MCF 10A (cell line): ENCODE data around the gene ITGAE. TPM values are rescaled to one million over a fixed set of nuclear protein-coding genes. Genes with fewer than 3 reads are reported as not detected.

Experiments used
- Bru-seq: library from RNA; stranded (reverse); fragments of 400-500 nt; gene quantifications from one replicate; lab custom pipeline; 2021; lab: Mats Ljungman, UMichigan
- BruChase-seq, 2 experiments: library from RNA; stranded (reverse); fragments of 400-500 nt; gene quantifications; one replicate each; lab custom pipeline; 2021; lab: Mats Ljungman, UMichigan
- BruUV-seq: library from RNA; stranded (reverse); fragments of 400-500 nt; replicated peaks from 2 replicates; lab custom pipeline; 2021; lab: Mats Ljungman, UMichigan
- CTCF ChIA-PET: fragments of 300-600 bp; sonication (Branson Sonifier 250); formaldehyde crosslinking; extraction: SDS; loops from one replicate; lab custom pipeline; 2021; ENCODE audit warnings: antibody characterized with exemption, inconsistent platforms; lab: Yijun Ruan, JAX
- POLR2A ChIA-PET: fragments of 300-600, 350-650 bp; sonication (Branson Sonifier 250); formaldehyde crosslinking; extraction: SDS; loops from one replicate; lab custom pipeline; 2020; ENCODE audit warnings: antibody characterized with exemption, inconsistent platforms; lab: Yijun Ruan, JAX
- DNase-seq: peaks from one replicate; pipeline ENCODE4 v3.0.0-alpha.2; 2018; ENCODE audit not compliant: unreplicated experiment
- H3K27ac Mint-ChIP-seq: one replicate; pipeline ENCODE4 v1.8.0; 2022; ENCODE audit warnings: mild to moderate bottlenecking, low read depth, mixed read lengths; ENCODE audit not compliant: unreplicated experiment
- H3K27me3 Mint-ChIP-seq: one replicate; pipeline ENCODE4 v1.8.0; 2022; ENCODE audit warnings: mixed read lengths; ENCODE audit not compliant: insufficient read depth, unreplicated experiment
- H3K36me3 Mint-ChIP-seq: one replicate; pipeline ENCODE4 v1.8.0; 2022; ENCODE audit warnings: mild to moderate bottlenecking, moderate library complexity, mixed read lengths; ENCODE audit not compliant: insufficient read depth, unreplicated experiment
- H3K4me1 Mint-ChIP-seq: one replicate; pipeline ENCODE4 v1.8.0; 2022; ENCODE audit warnings: mixed read lengths; ENCODE audit not compliant: insufficient read depth, unreplicated experiment
- H3K4me3 Mint-ChIP-seq: one replicate; pipeline ENCODE4 v1.8.0; 2022; ENCODE audit warnings: mild to moderate bottlenecking, moderate library complexity, mixed read lengths; ENCODE audit not compliant: unreplicated experiment
- H3K9me3 Mint-ChIP-seq: one replicate; pipeline ENCODE4 v1.8.0; 2022; ENCODE audit warnings: mixed read lengths; ENCODE audit not compliant: unreplicated experiment
- CTCF ChIP-seq: fragments of 200-600 bp; IDR thresholded peaks from one replicate; pipeline ENCODE4 v1.8.0; 2022; ENCODE audit warnings: antibody characterized with exemption, mild to moderate bottlenecking; ENCODE audit not compliant: unreplicated experiment
- intact Hi-C: fragments of 100-400 bp; cut with micrococcal nuclease; formaldehyde crosslinking; loops from 2 replicates; pipeline ENCODE4 v1.14.1; 2022
- long read RNA-seq: library from polyadenylated mRNA; stranded (forward); transcript quantifications from one replicate; pipeline ENCODE4 v2.0.0, GENCODE V29; 2022
- total RNA-seq: library from RNA; stranded (reverse); gene quantifications from 2 replicates; pipeline ENCODE4 v1.2.3, GENCODE V29; 2022

The ITGAE gene, protein sequence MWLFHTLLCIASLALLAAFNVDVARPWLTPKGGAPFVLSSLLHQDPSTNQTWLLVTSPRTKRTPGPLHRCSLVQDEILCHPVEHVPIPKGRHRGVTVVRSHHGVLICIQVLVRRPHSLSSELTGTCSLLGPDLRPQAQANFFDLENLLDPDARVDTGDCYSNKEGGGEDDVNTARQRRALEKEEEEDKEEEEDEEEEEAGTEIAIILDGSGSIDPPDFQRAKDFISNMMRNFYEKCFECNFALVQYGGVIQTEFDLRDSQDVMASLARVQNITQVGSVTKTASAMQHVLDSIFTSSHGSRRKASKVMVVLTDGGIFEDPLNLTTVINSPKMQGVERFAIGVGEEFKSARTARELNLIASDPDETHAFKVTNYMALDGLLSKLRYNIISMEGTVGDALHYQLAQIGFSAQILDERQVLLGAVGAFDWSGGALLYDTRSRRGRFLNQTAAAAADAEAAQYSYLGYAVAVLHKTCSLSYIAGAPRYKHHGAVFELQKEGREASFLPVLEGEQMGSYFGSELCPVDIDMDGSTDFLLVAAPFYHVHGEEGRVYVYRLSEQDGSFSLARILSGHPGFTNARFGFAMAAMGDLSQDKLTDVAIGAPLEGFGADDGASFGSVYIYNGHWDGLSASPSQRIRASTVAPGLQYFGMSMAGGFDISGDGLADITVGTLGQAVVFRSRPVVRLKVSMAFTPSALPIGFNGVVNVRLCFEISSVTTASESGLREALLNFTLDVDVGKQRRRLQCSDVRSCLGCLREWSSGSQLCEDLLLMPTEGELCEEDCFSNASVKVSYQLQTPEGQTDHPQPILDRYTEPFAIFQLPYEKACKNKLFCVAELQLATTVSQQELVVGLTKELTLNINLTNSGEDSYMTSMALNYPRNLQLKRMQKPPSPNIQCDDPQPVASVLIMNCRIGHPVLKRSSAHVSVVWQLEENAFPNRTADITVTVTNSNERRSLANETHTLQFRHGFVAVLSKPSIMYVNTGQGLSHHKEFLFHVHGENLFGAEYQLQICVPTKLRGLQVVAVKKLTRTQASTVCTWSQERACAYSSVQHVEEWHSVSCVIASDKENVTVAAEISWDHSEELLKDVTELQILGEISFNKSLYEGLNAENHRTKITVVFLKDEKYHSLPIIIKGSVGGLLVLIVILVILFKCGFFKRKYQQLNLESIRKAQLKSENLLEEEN
- total RNA-seq (23.8 and 26.6 TPM in 2 replicates), Bru-seq, nascent RNA (percentile 33 among the genes with signal in this experiment), BruChase-seq, experiment 1, labeled RNA remaining after a 6-hour chase (percentile 32 among the genes with signal in this experiment), BruChase-seq, experiment 2, labeled RNA remaining after a 2-hour chase (percentile 33 among the genes with signal in this experiment)
- long read RNA-seq, transcript ITGAE-202 (5 exons, 721 nt) = minor isoform, 10 of 68 reads
- long read RNA-seq, transcript ITGAE-207 (4 exons, 672 nt) = major isoform, 46 of 68 reads
- long read RNA-seq, partial matches to known transcripts = 3 of 68 reads
- long read RNA-seq, other reads (novel, unspliced or antisense) = 6 of 68 reads

- ChIA-PET POLR2A (no interaction called here), CTCF (interaction anchor here (0.7 to 0.9 kb wide), 2 partner anchors 26 to 65 kb away, joined by 3 read pairs; no protein-coding TSS in a partner anchor)
- Mint-ChIP-seq H3K4me3 (no peak within 1 kb of the TSS), H3K9me3 (no peaks in the 10 kb centered on the region), H3K36me3 (peaks cover 7% of the 10 kb centered on the region), H3K27me3 (no peaks in the 10 kb centered on the region), H3K27ac (peak within 1 kb of the TSS; percentile 64), H3K4me1 (no peaks in the 10 kb centered on the region)
- DNase-seq = no peak
- intact Hi-C loops = no loop called here
- BruUV-seq = no TSS peak
- TF ChIP-seq CTCF = no peak
Observed at GRCh38 chr17:3800362-3801271, at the start of gene ITGAE. TSS of gene ITGAE (minus strand) at chr17:3801188. CDS start at chr17:3801144, 44 bp downstream.

GRCh38 chr17:3848229-3848835 lies 47.3 kb upstream of the ITGAE start:
- Mint-ChIP-seq H3K27ac (no peak overlapping the region), H3K4me3 (no peak overlapping the region), H3K36me3 (peaks cover 19% of the 10 kb centered on the region), H3K4me1 (peaks cover 14% of the 10 kb centered on the region), H3K27me3 (peaks cover 19% of the 10 kb centered on the region), H3K9me3 (no peaks in the 10 kb centered on the region)
- DNase-seq = no peak
- intact Hi-C loops = loop anchor here (5.0 kb wide), 1 partner anchor 59 kb away; no protein-coding TSS in a partner anchor
- TF ChIP-seq CTCF = no peak
- POLR2A ChIA-PET = no interaction called here
- BruUV-seq = no TSS peak
- CTCF ChIA-PET = interaction anchor here (6.8 kb wide), 1 partner anchor 111 kb away, joined by 72 read pairs; no protein-coding TSS in a partner anchor

DNA sequence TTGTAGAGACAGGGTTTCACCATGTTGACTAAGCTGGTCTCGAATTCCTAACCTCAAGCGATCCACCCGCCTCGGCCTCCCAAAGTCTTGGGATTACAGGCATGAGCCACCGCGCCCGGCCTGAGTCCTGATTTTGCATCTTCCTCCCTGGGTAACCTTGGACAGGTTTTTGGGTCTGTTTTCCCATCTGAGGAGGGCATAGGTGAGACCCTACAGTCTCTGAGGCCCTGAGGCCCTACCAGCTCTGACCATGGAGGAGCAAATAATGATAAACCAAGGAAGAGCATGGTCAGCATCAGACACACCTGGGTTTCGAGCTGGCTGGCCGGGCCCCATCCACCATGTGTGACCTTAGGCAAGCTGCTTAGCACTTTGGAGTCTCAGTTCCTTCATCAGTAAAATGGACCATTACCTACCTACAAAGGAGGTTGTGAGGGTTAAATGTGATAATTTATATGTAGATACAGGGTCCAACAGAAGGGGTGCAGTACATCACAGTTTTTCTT lies 46.2 kb upstream of the ITGAE start:
- Mint-ChIP-seq H3K9me3 (no peaks in the 10 kb centered on the region), H3K27ac (no peak overlapping the region), H3K4me3 (peak overlapping the region; percentile 21), H3K36me3 (peaks cover 23% of the 10 kb centered on the region), H3K4me1 (peaks cover 14% of the 10 kb centered on the region), H3K27me3 (peaks cover 13% of the 10 kb centered on the region)
- ChIA-PET CTCF (interaction anchor here (0.6 to 6.8 kb wide), 8 partner anchors 10 to 110 kb away, joined by 3 to 72 read pairs (median 6); no protein-coding TSS in a partner anchor), POLR2A (no interaction called here)
- intact Hi-C loops = loop anchor here (5.0 kb wide), 1 partner anchor 60 kb away; no protein-coding TSS in a partner anchor
- TF ChIP-seq CTCF = no peak
- no peak for DNase-seq
- no TSS peak for BruUV-seq
